HG02840 (cell line): Measurements from ENCODE around the gene GNAI3.
A peak's percentile ranks its signal among the peaks of the same experiment; 100 is the strongest.

Source experiments
- ATAC-seq: cut with Tn5 transposase; IDR thresholded peaks from one replicate; pipeline ENCODE4 v1.9.1; 2021; ENCODE audit warnings: mild to moderate bottlenecking, moderate library complexity, moderate number of reproducible peaks; ENCODE audit not compliant: unreplicated experiment, low FRiP score

GNAI3 gene

DNA sequence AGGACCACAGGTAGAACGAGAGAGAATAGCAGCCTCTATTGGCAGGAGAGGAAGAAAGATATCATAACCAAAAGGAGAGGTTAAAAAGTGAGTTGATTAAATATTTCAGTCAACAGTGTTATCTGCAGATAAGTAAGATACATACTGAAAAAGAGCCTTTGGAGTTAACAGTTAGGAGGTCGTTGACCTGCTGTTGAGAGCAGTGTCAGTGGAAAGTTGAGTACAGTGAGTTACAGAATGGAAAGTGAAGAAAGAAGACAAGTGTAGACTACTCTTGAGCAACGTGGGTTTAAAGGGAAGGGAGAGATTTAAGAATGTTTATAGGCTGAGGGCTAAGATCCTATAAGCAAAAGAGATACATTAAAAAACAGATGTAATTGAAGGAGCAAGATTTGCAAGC, 40.8 kb downstream of the GNAI3 start:
- ATAC-seq, result no peak

DNA sequence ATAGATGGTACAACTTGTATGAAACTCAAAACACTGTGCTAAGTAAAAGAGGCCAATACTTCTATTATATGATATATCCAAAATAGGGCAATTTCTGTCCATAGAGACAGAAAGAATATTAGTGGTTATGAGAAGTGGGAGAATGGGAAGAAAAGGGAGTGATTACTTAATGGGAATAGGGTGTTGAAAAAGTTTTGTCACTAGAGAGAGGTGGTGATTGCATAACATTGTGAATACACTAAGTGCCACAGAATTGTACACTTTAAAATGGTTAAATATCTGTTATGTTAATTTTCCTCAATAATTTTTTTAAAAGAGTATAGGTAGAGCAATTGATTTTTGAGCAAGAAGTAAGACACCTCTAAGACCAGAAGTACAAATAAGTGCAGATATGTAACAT, 41.3 kb downstream of the GNAI3 start:
- no peak for ATAC-seq

DNA sequence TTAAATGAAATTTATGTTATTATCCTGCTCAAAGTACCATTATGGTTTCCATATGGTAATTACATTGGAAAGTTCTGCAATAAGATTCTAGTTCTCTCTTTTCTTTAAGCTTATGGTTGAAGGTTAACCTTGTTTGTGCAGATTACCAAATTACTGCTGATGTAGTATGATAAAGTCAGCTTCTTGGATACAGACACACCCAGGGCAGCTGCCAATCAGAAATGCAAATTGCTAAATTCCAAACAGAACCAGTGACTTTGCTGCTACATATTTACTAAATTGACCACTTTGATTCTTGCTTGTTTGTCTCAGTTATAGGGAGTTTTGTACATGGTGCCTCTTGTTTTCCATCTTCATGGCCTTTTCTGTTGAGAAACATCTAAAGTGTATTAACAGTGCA, 44.5 kb downstream of the GNAI3 start:
- ATAC-seq, result no peak

DNA sequence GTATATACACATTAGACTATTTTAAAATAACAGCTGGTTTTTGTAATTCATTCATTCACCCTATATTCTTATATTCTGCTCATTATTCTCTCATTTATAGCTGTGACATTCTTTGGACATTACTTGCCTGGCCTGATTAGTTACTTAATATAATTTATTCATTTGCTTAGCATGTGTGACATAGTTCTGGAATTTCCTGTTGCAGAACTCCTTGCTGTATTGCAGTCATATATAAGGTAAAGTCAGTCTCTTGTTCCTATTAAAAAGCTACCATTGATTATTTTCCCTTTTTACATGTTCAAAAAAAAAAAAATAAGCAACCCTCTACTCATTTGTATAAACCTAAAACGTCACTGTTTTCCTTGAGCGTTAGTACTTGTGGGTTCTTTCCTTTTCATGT, 47.1 kb downstream of the GNAI3 start:
- no peak for ATAC-seq

DNA sequence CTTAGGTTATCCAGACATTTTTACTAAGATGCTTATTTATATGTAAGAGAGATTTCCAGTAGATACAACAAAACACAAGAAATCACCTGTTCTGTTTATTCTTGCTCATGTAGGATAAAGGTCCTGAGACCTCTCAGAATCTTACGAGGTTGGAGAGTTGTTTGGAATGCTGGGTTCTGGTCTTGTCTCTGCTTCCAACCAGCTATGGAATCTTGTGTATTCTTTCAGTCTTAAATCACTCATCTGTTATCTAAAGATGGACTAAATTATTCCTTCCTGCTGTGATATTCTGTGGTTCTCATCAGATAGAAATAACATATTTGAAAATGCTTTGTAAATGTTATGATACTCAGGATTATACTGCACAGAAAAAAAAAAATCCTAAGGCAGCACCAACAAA, 49.7 kb downstream of the GNAI3 start:
- ATAC-seq, result no peak

DNA sequence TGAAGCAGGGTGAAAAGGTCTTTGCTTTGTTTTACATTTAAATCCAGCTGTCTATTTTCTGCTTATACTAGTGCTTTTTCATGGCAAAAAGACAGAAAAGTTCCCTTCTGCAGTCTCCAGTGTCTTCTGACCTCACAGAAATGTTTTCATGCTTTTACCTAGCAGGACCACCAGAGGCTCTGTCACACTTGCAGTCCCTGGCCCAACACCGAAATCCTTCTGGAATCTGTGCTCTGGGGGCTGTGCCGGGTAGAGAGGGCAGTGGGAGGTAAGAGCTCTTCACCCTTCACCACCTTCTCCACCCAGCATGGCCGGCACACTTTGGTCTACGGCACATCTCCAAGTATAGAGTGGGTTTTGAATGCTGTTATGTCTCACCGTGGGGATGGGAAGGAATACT, 50.2 kb downstream of the GNAI3 start:
- no peak for ATAC-seq

DNA sequence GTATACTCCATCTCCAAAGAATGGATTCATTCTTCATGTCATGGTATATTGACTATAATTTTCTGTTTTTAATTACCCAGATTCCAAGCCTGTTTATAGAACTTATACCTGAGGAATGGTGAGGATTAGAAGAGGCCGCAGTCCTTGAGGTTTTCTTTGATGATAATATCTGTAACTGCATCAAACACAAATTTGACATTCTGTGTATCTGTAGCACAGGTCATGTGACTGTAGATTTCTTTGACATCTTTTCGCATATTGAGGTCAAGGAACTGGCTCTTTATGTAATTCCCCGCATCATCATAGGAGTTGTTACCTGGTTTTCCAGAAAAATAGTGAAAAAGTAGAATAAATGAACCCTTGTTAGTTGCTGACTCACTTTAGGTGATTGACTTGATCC, 54.8 kb downstream of the GNAI3 start:
- no peak for ATAC-seq

DNA sequence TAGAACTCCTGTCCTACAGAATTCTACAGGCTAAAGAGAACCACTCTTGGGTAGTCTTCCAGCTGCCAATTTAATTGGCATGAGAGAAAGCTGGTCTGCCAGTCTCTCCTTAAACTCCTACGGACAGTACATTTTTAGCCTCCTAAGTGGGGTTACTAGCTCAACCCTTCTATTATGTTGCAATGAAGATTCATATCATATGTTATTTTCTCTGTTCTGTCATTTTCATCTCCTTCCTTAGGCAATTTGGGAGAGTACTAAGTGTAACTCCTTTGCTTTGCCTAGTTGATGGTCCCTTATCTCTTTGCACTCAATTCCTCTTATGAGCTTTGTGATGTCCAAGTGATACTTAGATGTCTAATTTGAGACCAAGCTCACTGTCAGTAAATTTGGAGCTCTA, 57.0 kb downstream of the GNAI3 start:
- ATAC-seq, result no peak

DNA sequence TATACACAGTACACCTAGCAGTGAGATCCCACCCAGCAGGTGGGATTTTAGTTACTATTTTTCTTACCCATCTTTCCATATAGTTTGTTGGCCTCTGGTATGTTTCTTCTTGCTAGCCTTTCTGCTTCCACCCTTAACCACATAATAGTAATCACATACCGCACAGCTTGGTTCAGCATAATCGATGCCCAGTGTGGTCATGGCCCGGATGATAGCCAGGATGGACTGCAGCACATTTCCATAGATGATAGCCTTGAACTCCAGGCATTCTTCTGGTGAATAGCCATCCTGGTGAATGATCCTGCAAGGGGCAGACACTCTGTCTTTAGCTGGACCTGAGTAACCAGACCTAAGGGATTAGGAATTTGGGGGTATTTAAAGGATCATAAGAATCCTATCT, 61.5 kb downstream of the GNAI3 start:
- no peak for ATAC-seq

DNA sequence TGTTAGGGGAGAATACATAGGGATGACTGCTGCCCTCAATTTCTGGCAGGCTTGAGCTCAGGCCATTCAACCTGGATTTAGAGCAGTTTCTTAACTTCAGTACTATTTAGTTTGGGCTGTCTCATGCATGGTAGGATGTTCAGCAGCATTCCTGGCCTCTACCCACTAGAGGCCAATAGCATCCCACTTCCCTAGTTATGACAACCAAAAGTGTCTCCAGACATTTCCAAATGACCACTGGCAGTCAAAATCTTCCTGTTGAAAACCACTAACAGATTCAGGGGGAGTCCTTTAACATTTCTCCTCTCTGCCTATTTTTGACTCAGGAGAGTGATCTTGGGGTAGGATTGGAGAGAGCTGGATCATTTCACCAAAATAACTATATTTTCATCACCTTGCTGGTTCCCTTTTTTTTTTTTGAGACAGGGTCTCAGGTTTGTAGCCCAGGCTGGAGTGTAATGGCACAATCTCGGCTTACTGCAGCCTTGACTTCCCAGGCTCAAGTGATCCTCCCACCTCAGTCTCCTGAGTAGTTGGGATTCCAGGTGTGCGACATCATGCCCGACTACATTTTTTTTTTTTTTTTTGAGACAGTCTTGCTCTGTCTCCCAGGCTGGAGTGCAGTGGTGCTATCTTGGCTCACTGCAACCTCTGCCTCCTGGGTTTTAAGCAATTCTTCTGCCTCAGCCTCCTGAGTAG, 62.3 kb downstream of the GNAI3 start:
- no peak for ATAC-seq

DNA sequence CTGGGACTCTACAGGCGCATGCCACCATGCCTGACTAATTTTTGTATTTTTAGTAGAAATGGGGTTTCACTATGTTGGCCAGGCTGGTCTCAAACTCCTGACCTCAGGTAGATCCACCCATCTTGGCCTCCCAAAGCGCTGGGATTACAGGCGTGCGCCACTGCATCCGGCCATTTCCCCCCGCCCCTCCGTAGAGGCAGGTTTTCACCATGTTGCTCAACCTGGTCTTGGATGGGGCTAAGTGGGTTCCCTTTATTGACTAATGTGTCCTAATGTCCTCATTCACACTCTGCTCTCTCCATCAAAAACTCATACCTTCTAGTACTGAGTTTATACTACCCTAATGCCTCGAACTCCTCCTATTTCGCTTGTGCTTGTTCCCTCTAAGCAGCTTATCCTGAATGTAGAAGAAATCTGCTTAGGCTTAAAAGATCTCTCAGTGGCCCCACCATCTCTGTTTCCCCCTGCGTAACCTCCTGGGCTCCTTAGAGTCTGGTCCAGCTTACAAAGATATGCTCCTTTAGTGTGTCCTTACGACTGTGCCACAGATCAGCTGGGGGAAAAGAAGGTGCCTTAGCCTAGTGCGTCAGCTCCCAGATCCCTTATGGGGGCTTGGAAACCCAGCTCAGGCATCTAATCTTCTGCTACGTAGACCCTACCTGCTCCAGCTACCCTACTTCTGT, 63.0 kb downstream of the GNAI3 start:
- ATAC-seq, result no peak

DNA sequence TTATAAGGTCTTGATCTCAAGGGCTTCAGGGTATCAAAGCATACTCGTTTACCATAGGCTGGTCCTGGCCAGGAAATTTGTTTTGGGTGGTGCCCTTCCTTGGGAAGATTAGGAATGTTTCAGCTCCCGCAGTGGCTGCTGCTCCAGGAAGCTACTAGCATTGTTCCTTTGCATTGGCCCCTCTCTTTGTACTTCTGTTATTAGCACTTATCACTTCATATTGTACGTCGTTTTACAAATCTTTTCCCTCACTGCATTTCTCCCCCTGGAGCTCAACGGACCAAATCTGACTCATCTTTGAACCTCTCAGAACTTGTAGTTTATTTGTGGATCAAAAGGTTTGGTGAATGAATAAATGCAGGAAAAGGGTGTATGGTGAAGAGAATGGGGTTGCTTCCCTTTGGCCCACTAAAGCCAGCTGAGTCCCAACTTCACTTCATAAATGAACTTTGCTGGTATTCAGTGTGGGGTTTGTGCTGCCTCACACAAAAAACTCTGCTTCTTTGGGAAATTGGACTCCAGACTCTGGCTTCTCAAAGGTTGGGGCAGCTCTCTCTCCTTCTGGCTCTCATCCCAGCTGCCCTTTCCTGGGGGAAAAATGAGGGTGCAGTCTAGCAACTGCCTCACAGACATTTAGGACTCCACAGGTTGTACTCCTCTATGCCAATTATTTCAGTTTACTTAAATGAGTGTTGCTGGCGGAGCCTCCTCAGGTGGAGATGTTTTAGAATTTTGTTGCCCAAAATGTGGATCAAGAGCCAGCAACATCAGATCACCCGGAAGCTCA, 65.1 kb downstream of the GNAI3 start:
- ATAC-seq, result no peak

DNA sequence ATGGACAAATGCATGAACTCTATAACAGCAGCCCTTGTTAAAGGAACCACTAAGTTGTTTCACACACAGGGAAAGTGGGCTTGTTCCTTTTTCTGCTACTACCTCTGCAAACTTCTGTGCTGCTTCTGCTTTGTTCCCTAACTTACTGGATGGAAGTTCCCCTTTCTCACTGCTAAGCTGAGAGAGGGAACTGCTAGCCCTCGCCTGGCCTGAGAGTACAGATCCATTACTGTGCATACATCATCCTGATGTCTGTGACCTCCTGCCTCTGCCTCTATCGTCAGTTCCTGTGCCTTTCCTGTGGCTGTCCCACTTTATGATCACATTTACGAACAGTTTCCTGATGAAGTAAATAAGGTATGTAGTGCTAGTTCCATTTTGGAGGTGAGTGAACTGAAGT, 67.5 kb downstream of the GNAI3 start:
- no peak for ATAC-seq

DNA sequence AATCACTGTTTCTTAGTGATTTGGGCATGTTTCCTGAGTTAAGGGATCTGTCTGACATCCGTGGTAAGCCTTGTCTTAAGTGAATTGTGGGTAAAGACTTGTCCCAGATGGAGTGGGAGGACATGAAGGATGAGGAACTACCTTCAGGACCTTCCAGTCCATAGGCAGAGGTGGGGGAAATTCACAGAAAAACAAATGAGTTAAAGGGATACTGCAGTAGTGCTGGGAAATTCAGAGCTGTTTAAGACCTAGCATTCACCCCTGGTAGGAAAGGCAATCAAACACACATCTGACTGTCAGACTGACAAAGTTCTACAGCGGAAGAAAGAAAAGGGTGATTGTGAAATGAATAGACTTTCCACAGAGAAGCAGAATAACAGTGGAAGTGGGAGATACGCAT, 68.0 kb downstream of the GNAI3 start:
- no peak for ATAC-seq

DNA sequence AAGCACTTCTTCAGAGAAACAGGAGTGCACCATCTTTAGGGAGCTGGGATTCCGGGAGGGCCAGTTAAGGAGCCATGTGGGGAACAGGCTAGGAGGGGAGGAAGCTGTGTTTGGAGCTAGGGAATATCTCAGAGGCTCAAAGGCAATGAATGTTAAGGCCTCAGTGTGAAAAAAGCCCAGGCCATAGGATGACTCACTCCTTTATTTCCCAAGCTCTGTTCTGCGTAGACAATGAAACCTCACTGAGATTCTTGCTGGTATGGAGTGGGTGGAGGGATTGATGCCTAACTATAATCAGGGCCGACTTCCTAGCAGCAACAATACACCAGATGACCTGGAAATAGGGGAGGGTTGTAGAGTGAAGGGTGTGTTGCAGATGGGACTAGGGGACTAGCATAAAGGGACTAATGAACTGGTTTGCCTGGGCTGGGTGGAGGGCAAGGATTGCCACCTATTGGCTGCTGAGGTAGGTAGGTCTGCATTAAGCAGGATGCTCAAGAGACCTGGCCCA, 68.9 kb downstream of the GNAI3 start:
- ATAC-seq, result no peak

DNA sequence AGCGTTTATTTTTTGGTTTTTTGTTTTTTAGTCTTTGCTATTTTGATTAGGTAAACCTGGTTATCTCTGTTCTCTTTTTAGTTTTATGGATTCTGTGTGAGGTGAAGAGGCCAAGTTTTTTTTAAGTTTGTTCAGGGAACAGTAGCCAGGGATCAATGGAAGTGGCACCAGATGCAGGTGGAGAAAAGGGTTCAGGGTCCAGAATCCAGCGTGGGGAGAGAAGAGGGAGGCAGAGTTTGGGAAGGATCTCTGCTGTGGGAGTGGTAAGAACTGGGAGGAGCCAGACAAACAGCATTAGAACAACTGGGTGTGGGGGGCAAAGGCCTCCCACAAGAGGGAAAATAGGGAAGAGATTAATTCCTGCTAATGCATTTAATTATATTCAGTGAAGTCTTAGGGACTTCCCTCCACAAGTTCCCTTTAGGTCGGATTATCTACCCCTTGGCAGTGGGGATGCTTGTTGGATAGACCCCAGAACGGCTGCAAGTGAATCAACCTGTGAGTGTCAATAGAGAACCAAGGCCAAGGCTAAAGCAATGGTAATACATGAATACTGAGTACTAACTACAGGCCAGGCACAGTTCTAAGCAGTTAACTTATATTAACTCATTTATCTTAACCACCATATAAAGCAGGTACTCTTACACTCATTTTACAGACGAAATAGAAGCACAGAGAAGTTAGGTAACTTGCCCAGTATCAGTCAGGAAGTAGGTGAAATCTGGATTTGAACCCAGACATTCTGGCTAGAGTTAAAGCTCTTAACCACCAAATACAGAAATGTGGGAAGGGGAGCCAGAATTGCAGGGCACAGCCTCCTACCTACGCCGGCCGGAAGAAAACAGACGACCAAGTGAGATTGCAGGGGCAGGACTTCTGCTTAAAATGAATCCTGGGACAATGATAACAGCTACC, 70.5 kb downstream of the GNAI3 start:
- ATAC-seq, result no peak

DNA sequence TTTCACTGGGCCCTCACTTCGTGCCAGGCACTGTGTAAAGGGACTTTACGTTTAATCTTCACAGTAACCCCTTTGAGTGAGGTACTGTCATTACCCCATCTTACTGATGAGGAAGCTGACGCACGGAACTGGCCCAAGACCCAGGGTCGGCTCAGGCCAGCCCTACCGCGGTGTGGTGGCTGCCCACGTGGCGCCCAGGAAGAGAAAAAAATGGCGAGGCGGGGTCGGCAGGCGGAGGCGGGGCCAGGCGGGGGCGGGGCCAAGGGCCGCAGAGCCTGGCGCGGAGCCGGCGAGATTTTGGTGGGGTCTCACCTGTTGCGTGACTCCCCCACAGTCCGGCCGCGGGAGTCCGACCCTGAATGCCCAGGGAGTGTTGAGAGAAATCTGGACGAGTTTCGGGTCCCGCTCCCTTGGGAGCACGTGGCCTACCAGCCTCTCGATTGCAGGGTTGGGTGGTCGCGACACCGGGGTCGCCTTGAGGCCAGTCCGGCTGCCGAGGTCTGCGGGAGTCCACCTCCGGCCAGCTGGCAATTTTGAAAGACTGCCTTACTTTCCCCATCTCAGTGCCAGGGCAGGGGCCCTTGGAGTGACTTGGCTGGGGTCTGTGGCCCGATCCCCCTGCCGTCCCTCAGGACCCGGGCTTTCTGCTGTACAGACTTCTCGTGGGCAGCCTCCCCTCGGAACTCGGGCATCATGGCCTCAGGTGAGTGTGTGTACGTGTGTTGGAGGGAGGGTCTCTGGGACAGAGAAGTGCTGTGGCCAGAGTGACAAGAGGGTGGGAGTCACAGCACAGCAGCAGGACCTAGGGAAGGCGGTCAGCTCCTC, 71.4 kb downstream of the GNAI3 start, which contains the start of the genes AMPD2 and GNAT2:
Gene AMPD2 (plus strand): TSS at position 262 of the 825 bp plus-strand sequence. CDS start 1,339 bp downstream, outside the sequence.
Gene GNAT2 (minus strand): TSS at position 41 of the 825 bp plus-strand sequence. CDS start 6,746 bp downstream, outside the sequence.
- peak; percentile 43 for ATAC-seq

DNA sequence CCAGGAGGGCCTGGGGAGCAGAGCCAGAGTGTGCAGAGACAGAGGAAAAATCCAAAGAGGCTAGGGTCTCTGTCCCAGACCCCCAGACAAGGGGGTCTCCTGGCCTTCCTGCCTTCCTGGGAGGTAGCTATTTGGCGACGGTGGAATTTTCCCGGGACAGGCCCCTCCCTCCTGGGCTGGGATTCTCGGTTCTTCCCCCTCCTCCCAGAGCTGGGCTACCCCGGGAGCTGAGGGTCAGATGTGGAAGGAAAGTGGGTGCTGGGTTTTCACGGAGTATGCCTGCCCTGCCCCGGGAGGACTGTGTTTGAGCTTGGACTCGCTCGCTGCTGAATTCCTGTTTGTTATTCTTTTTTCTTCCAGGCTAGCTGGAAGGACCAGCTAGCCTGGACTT, 72.0 kb downstream of the GNAI3 start:
- no peak for ATAC-seq

DNA sequence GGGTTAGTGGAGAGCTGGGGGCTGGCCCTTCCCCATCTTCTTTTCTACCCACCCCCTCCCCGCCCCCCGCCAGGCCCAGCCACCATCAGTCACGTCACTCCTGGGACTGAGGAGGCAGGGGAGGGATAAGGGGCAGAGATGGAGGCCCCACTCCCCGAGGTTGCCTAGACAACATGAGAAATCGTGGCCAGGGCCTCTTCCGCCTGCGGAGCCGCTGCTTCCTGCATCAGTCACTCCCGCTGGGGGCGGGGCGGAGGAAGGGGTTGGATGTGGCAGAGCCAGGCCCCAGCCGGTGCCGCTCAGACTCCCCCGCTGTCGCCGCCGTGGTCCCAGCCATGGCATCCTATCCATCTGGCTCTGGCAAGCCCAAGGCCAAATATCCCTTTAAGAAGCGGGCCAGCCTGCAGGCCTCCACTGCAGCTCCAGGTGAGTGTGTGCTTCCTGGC, 72.4 kb downstream of the GNAI3 start:
- peak; percentile 60 for ATAC-seq
